ENCODE measurements around the gene SMARCA5. TPM values are rescaled to one million over a fixed set of nuclear protein-coding genes. Genes with fewer than 3 reads are reported as not detected.

Gene SMARCA5
- total and polyA plus RNA-seq, 2 experiments from 2014 or later = 29.8 to 34.5 TPM

- WGBS, 2 experiments (ENCODE audit: low coverage in 1 of 2, low lambda C conversion rate in 2 of 2, missing lambda C conversion rate in 2 of 2) = 37 to 47% methylated on average over 3 of the region's 3 CpGs
- no peaks in the 10 kb centered on the region for H3F3A ChIP-seq (ENCODE audit: insufficient read depth)
- H3K4me3 ChIP-seq = no peak overlapping the region
- no peak overlapping the region for H2AFZ ChIP-seq
- H4K20me1 ChIP-seq (ENCODE audit: insufficient read depth) = no peaks in the 10 kb centered on the region
- no peaks in the 10 kb centered on the region for H3K79me2 ChIP-seq (ENCODE audit: insufficient read depth)
- H3K36me3 ChIP-seq (ENCODE audit: low read depth) = no peaks in the 10 kb centered on the region
- H3K9ac ChIP-seq = no peak overlapping the region
- H3K9me2 ChIP-seq (ENCODE audit: insufficient read depth) = no peaks in the 10 kb centered on the region
- no peak overlapping the region for H3K4me2 ChIP-seq (ENCODE audit: unreplicated experiment)
- DNase-seq = no peak
- in situ Hi-C loops (cut with MboI) = no loop called here
- no peaks in the 10 kb centered on the region for H3K9me3 ChIP-seq (ENCODE audit: low read depth)
- TF ChIP-seq EZH2phosphoT487 (IDR thresholded peaks at IDR 0.05; ENCODE audit: insufficient read depth, low read depth) (no peak), EZH2 (IDR thresholded peaks at IDR 0.05; ENCODE audit: insufficient read depth, poor library complexity, severe bottlenecking) (no peak)
- no peak overlapping the region for H3K27ac ChIP-seq
- no peaks in the 10 kb centered on the region for H3K4me1 ChIP-seq (ENCODE audit: insufficient read depth)
- H3K27me3 ChIP-seq (replicated peaks; ENCODE audit: insufficient read depth) = no peaks in the 10 kb centered on the region
Measured at GRCh38 chr4:143606480-143606879, 93.0 kb downstream of the SMARCA5 start.

Other genes with a start within 250 kb of the SMARCA5 start
- gene GAB1, start 176.8 kb upstream of the SMARCA5 start, total RNA-seq (2014; rRNA removed; shearing (Covaris generic)) = 6.3 and 7.1 TPM in 2 replicates
- gene GAB1, start 176.8 kb upstream of the SMARCA5 start, polyA plus RNA-seq (2016; fragmentation: Nextera tagmentation; extraction: Ambion mirVana) = 1.8 and 2.0 TPM in 2 replicates
- not detected in 2 replicates for gene FREM3, start 187.0 kb downstream of the SMARCA5 start, total RNA-seq (2014; rRNA removed; shearing (Covaris generic))
- not detected in 2 replicates for gene FREM3, start 187.0 kb downstream of the SMARCA5 start, polyA plus RNA-seq (2016; fragmentation: Nextera tagmentation; extraction: Ambion mirVana)

All from GM23248 (cell line).